PC-9 (cell line): ENCODE data around the gene CALML6. TPM values are rescaled to one million over a fixed set of nuclear protein-coding genes. Genes with fewer than 3 reads are reported as not detected.

Source experiments
- BruUV-seq: library from RNA; stranded (reverse); fragments of 400-500 nt; replicated peaks from 2 replicates; lab custom pipeline; 2021; lab: Mats Ljungman, UMichigan
- CTCF ChIA-PET: fragments of 300-600 bp; sonication (Branson Sonifier 250); formaldehyde crosslinking; loops from one replicate; lab custom pipeline; 2022; ENCODE audit warnings: antibody characterized with exemption; lab: Charles Lee
- POLR2A ChIA-PET: fragments of 300-600 bp; sonication (Branson Sonifier 250); formaldehyde crosslinking; loops from one replicate; lab custom pipeline; 2022; ENCODE audit warnings: antibody characterized with exemption; ENCODE audit not compliant: unreplicated experiment; lab: Charles Lee
- DNase-seq, 2 experiments: peaks; one replicate each; pipeline versions ENCODE4 v3.0.0 to v3.0.0-alpha.2; 2015 to 2022; ENCODE audit warnings: mixed read lengths in 1 of 2
- H2AFZ ChIP-seq: fragments of 200-600 bp; sonication (generic); 2 replicates; pipeline ENCODE4 v1.8.1; 2017; ENCODE audit warnings: antibody characterized with exemption
- H3F3A ChIP-seq: fragments of 200-600 bp; sonication (generic); 2 replicates; pipeline ENCODE4 v1.8.1; 2017; ENCODE audit warnings: antibody characterized with exemption, mild to moderate bottlenecking, low read depth; ENCODE audit not compliant: insufficient read depth
- H3K27ac ChIP-seq: fragments of 200-600 bp; sonication (generic); 2 replicates; pipeline ENCODE4 v1.6.1; 2016; ENCODE audit warnings: mixed run types
- H3K27me3 ChIP-seq: fragments of 200-600 bp; sonication (generic); 2 replicates; pipeline ENCODE4 v1.6.1; 2016; ENCODE audit warnings: low read depth, mixed run types; ENCODE audit not compliant: insufficient read depth
- H3K36me3 ChIP-seq: fragments of 200-600 bp; sonication (generic); 2 replicates; pipeline ENCODE4 v1.6.1; 2016; ENCODE audit warnings: low read depth, mixed run types
- H3K4me1 ChIP-seq: fragments of 200-600 bp; sonication (generic); replicated peaks from 2 replicates; pipeline ENCODE4 v1.6.1; 2016; ENCODE audit warnings: mixed run types; ENCODE audit not compliant: insufficient read depth
- H3K4me2 ChIP-seq: fragments of 200-600 bp; sonication (generic); 2 replicates; pipeline ENCODE4 v1.6.1; 2017; ENCODE audit warnings: mixed run types
- H3K4me3 ChIP-seq: fragments of 200-600 bp; sonication (generic); 2 replicates; pipeline ENCODE4 v1.6.1; 2016; ENCODE audit warnings: mixed run types
- H3K79me2 ChIP-seq: fragments of 200-600 bp; sonication (generic); 2 replicates; pipeline ENCODE4 v1.6.1; 2017; ENCODE audit warnings: low read depth, mixed run types
- H3K9me2 ChIP-seq: fragments of 200-600 bp; sonication (generic); 2 replicates; pipeline ENCODE4 v1.8.1; 2017; ENCODE audit warnings: mild to moderate bottlenecking; ENCODE audit not compliant: insufficient read depth
- H3K9me3 ChIP-seq: fragments of 200-600 bp; sonication (generic); 2 replicates; pipeline ENCODE4 v1.8.1; 2016; ENCODE audit warnings: low read depth; ENCODE audit not compliant: insufficient read depth
- H4K20me1 ChIP-seq: fragments of 200-600 bp; sonication (generic); 2 replicates; pipeline ENCODE4 v1.8.1; 2017; ENCODE audit not compliant: insufficient read depth
- EZH2 ChIP-seq: fragments of 200-600 bp; sonication (generic); IDR thresholded peaks from 2 replicates; pipeline ENCODE4 v1.8.0; 2017; ENCODE audit warnings: antibody characterized with exemption, low read depth
- intact Hi-C: fragments of 100-400 bp; cut with micrococcal nuclease; formaldehyde crosslinking; loops from one replicate; pipeline ENCODE4 v1.10.0; 2022; ENCODE audit not compliant: unreplicated experiment
- total RNA-seq: library from RNA; stranded (reverse); gene quantifications from 2 replicates; pipeline ENCODE4 v1.2.3, GENCODE V29; 2021
- TF ChIP-seq, protein P1 (sequence below): fragments of 200-600 bp; sonication (generic); conservative IDR thresholded peaks from 2 replicates; pipeline ENCODE4 v1.6.1; 2017; ENCODE audit warnings: mixed run types, antibody characterized with exemption, mild to moderate bottlenecking, moderate library complexity

The CALML6 gene
- total RNA-seq, 1 experiment from 2014 or later = 2.1 TPM

DNA sequence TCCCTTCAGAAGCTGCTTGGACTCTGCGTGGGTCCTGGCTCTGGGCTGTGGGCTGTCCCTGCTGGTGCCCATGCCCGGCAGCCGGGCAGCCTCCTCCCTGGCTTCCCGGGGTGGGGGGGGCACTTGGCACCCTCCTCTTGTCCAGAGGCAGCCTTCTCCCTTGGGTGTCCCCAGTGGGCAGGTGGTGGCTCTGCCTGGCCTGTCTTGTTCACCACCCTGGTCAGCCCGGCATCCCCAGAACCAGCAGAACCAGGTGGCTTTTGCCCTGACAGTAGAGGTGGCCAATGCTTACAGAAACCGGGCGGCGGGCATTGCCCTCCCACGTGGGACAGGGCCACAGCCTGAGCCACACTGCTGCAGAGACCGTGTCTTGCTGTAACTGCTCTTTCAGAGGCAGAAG, 50.5 kb downstream of the CALML6 start:
- no peak overlapping the region for H3K4me3 ChIP-seq
- H3K36me3 ChIP-seq = no peaks in the 10 kb centered on the region
- H2AFZ ChIP-seq = no peak overlapping the region
- no peak overlapping the region for H3K27ac ChIP-seq
- H3K79me2 ChIP-seq = no peaks in the 10 kb centered on the region
- POLR2A ChIA-PET = no interaction called here
- no peaks in the 10 kb centered on the region for H3K9me3 ChIP-seq
- H4K20me1 ChIP-seq = no peaks in the 10 kb centered on the region
- no peaks in the 10 kb centered on the region for H3K9me2 ChIP-seq
- TF ChIP-seq EZH2 = no peak
- TF ChIP-seq, protein P1, sequence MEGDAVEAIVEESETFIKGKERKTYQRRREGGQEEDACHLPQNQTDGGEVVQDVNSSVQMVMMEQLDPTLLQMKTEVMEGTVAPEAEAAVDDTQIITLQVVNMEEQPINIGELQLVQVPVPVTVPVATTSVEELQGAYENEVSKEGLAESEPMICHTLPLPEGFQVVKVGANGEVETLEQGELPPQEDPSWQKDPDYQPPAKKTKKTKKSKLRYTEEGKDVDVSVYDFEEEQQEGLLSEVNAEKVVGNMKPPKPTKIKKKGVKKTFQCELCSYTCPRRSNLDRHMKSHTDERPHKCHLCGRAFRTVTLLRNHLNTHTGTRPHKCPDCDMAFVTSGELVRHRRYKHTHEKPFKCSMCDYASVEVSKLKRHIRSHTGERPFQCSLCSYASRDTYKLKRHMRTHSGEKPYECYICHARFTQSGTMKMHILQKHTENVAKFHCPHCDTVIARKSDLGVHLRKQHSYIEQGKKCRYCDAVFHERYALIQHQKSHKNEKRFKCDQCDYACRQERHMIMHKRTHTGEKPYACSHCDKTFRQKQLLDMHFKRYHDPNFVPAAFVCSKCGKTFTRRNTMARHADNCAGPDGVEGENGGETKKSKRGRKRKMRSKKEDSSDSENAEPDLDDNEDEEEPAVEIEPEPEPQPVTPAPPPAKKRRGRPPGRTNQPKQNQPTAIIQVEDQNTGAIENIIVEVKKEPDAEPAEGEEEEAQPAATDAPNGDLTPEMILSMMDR = no peak
- no peak overlapping the region for H3K4me2 ChIP-seq
- H3K4me1 ChIP-seq = no peaks in the 10 kb centered on the region
- peaks cover 41% of the 10 kb centered on the region for H3K27me3 ChIP-seq
- H3F3A ChIP-seq = peaks cover 5% of the 10 kb centered on the region; the same call in 1 of the 2 replicates
- CTCF ChIA-PET = no interaction called here
- DNase-seq = no peak
- BruUV-seq = no TSS peak
- intact Hi-C loops = no loop called here

DNA sequence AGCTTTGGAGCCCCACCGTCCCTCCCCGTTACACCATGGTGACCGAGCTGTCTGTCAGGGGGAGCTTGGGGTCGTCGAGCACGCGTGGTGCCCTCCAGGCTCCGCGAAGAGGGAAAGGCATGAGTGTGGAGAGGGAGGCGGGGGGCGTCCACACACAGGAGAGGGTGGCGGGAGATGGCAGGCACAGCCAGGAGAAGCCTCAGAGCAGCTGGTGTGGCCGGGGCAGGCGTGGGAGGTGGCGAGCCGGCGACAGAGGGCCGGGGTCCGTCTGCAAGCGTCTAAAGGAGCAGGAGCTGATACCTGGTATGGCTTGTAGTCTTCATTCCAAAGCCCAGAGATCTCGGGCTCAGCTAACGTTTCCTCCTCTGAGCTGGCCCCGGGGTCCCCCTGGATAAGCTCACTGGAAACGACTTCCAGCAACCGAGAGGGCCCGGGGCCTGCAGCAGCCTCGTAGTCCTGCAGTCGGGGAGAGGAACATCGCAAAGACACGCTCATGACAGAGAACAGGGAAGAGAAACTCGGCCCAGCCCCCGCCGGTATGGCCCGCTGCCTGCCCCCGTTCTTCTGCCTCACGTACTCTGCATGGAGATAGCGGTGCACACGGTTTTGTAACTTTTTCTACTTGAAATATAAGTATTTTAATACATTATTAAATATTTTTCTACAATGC, 51.1 kb downstream of the CALML6 start:
- H3K27ac ChIP-seq = no peak overlapping the region
- peaks cover 34% of the 10 kb centered on the region for H3K27me3 ChIP-seq
- H3K79me2 ChIP-seq = no peaks in the 10 kb centered on the region
- no peaks in the 10 kb centered on the region for H3K9me3 ChIP-seq
- no peak overlapping the region for H2AFZ ChIP-seq
- H3K4me1 ChIP-seq = no peaks in the 10 kb centered on the region
- no peaks in the 10 kb centered on the region for H3K36me3 ChIP-seq
- peaks cover 5% of the 10 kb centered on the region; the same call in 1 of the 2 replicates for H3F3A ChIP-seq
- TF ChIP-seq, protein P1 = no peak
- TF ChIP-seq EZH2 = no peak
- no peak for DNase-seq
- intact Hi-C loops = no loop called here
- no peak overlapping the region for H3K4me2 ChIP-seq
- BruUV-seq = no TSS peak
- H3K4me3 ChIP-seq = no peak overlapping the region
- POLR2A ChIA-PET = no interaction called here
- H3K9me2 ChIP-seq = no peaks in the 10 kb centered on the region
- no peaks in the 10 kb centered on the region for H4K20me1 ChIP-seq
- CTCF ChIA-PET = no interaction called here

Other genes starting within 250 kb of the CALML6 start
- gene SLC35E2B, start 222.5 kb upstream of the CALML6 start, total RNA-seq = 55.4 and 63.7 TPM in 2 replicates
- 36.2 and 42.2 TPM in 2 replicates for gene CDK11A, start 190.9 kb upstream of the CALML6 start, total RNA-seq
- 98.9 and 105 TPM in 2 replicates for gene NADK, start 136.8 kb upstream of the CALML6 start, total RNA-seq
- gene GNB1, start 24.2 kb upstream of the CALML6 start, total RNA-seq = 257 and 286 TPM in 2 replicates
- gene TMEM52, start 4.0 kb downstream of the CALML6 start, total RNA-seq = 7.4 and 8.5 TPM in 2 replicates
- 2.8 and 3.0 TPM in 2 replicates for gene CFAP74, start 88.5 kb downstream of the CALML6 start, total RNA-seq
- gene GABRD, start 104.1 kb downstream of the CALML6 start, total RNA-seq = not detected in 2 replicates
- gene PRKCZ, start 135.2 kb downstream of the CALML6 start, total RNA-seq = 36.0 and 36.2 TPM in 2 replicates